C4-2B (cell line): Measurements from ENCODE around the gene FEZF2.

Experiments
- H3K27ac ChIP-seq: fragments of 450-650 bp; 2 replicates; pipeline ENCODE4 v1.5.1; 2017
- ZFX ChIP-seq: fragments of 450-650 bp; IDR thresholded peaks from 2 replicates; pipeline ENCODE4 v1.6.1; 2017
- TF ChIP-seq, protein P1 (sequence below): fragments of 450-650 bp; conservative IDR thresholded peaks from 2 replicates; pipeline ENCODE4 v1.5.1; 2017; ENCODE audit warnings: mild to moderate bottlenecking

Gene FEZF2

DNA sequence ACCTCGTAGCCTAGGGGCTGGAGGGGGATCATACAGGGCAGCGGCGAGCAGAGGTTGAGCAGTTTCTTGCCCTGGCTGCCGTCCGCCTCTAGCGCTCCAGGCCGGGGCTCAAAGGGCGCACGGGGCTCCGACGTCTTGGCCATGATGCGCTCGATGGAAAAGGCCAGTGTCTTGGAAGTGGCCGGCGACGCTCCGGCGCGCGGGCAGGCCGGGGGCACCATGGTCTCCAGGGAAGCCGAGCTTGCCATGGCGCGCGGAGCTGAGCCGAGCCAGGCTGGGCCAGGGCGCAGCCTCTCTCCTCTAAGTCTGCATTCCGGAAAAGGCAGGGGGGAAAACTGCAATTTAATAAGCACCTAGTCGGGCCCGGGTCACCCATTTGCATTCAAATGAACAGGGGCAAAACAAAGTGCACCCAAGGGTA, 719 bp downstream of the FEZF2 start:
- TF ChIP-seq ZFX, result no peak
- TF ChIP-seq, protein P1, sequence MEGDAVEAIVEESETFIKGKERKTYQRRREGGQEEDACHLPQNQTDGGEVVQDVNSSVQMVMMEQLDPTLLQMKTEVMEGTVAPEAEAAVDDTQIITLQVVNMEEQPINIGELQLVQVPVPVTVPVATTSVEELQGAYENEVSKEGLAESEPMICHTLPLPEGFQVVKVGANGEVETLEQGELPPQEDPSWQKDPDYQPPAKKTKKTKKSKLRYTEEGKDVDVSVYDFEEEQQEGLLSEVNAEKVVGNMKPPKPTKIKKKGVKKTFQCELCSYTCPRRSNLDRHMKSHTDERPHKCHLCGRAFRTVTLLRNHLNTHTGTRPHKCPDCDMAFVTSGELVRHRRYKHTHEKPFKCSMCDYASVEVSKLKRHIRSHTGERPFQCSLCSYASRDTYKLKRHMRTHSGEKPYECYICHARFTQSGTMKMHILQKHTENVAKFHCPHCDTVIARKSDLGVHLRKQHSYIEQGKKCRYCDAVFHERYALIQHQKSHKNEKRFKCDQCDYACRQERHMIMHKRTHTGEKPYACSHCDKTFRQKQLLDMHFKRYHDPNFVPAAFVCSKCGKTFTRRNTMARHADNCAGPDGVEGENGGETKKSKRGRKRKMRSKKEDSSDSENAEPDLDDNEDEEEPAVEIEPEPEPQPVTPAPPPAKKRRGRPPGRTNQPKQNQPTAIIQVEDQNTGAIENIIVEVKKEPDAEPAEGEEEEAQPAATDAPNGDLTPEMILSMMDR, result no peak
- H3K27ac ChIP-seq, result no peak overlapping the region

DNA sequence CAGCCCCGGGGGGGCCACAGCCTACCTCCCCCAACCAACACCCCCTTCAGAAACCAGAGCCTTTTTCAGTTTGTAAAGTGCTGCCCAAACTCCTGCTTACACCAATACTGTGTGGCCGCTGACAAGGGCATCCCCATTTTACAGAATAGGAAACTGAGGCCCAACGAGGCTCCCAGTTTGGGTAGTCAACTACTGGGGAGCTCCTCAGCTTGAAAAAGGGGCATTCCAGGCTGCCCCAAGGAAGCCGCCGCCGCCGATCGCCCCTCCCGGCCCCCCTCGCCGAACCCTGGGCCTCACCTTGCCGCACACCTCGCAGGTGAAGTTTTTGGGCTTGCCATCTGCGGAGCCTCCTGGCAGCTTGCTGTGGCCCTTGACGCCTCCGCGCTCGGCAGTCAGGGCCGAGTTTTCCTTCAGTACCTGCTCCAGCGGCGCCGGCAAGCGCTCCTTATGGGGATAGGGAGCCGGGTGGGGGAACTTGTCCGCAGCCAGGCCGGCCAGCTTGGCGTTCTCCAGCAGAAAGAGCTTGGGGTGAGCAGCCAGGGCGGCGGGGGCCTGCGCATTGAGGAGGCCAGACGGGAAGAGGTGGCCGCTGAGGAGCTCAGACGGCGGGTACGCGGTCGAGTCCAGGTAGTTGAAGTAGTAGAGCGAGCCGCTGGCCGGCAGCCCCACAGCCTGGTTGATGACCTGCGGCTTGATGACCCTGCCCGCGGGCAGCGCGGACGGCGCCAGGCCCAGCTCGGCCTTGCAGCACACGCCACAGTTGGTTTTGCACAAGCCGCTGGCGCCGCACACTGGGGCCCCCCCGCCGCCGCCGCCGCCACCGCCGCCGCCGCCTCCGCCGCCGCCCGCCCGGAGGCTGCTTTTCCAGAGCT, 1.4 kb downstream of the FEZF2 start:
- TF ChIP-seq ZFX, result no peak
- TF ChIP-seq, protein P1, result no peak
- H3K27ac ChIP-seq, result no peak overlapping the region

DNA sequence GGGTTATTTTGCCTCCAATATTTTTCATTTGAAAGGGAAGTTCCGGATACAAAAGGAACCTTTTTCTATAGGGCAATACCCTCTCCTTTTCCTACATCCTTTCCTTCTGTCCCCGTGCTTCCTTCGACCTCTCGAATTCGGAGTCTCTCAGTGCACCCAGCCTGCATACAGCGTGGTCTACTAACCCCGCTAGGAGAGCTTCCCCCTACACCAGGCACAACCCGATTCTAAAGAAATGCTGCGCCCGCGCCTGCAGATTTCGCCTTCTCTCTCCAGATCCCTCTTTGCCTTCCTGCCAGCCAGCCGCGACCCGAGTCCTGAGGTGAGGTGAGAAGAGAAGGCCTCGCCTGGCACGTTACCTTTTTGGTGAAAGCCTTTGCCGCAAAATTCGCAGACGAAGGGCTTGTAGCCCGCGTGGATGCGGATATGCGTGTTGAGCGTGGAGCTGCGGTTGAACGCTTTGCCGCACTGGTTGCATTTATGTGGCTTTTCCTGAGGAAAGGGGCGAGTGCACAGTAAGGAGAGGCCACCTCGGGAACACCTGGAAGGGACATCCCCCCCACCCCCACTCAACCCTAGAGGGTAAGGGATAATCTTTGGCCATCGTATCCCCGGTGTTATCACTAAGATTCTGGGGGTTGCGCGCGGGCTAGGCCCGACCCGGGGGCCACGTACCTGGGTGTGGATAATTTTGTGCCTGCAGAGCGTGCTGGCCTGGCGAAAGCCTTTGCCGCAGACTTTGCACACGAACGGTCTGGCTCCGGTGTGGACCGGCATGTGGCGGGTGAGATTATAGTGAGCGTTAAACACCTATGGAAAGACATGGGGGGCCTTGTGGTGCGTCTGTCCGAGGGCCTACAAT, 2.3 kb downstream of the FEZF2 start:
- TF ChIP-seq, protein P1, result no peak
- no peak for TF ChIP-seq ZFX
- H3K27ac ChIP-seq, result no peak overlapping the region

DNA sequence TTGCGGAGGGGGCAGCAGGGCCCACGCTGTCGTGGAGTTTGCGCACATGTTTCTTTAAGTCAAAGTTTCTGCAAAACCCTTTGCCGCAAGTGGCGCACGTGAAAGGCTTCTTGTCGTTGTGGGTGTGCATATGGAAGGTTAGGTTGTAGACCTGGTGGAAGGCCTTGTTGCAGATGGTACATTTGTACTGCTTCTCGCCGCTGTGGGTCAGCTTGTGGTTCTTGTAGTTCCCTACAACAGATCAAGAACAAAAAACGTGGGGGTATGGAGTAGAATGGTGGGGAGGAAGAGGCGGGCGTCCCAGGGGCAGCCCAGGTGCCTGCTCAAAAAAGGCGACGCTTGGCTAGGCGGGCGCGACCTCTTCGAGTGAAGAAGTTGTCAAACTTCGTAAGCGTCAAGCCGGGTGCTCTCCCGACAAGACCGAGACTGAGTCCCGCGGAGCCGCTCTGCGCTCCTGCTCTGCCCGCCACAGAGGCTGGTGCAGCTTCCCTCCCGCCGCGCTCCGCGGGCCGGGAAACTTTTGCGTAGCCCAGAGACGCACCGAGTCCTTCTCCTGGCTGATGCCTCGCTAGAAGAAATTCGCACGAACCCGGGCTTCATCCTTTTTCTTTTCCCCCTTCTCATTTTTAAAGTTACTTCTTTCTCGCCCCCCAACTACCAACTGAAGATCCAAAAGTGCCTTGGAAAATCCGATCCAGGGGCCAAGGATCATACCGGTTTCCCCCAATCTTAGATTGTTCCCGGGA, 3.1 kb downstream of the FEZF2 start:
- no peak overlapping the region for H3K27ac ChIP-seq
- TF ChIP-seq, protein P1, result no peak
- TF ChIP-seq ZFX, result no peak

DNA sequence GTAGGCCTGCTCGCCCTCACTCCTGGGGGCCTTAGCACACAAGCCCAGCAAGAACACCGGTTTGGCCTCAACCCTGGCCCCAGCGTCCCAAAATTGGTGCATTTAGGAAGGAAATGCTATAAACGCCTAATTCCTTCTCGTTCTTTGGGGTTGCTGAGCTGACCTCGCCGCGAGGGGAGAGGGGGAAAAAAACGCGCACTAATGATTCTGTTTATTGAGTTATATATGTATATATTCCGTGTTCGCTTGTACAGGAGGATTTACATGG, 3.9 kb downstream of the FEZF2 start:
- H3K27ac ChIP-seq, result no peak overlapping the region
- TF ChIP-seq, protein P1, result no peak
- TF ChIP-seq ZFX, result no peak

DNA sequence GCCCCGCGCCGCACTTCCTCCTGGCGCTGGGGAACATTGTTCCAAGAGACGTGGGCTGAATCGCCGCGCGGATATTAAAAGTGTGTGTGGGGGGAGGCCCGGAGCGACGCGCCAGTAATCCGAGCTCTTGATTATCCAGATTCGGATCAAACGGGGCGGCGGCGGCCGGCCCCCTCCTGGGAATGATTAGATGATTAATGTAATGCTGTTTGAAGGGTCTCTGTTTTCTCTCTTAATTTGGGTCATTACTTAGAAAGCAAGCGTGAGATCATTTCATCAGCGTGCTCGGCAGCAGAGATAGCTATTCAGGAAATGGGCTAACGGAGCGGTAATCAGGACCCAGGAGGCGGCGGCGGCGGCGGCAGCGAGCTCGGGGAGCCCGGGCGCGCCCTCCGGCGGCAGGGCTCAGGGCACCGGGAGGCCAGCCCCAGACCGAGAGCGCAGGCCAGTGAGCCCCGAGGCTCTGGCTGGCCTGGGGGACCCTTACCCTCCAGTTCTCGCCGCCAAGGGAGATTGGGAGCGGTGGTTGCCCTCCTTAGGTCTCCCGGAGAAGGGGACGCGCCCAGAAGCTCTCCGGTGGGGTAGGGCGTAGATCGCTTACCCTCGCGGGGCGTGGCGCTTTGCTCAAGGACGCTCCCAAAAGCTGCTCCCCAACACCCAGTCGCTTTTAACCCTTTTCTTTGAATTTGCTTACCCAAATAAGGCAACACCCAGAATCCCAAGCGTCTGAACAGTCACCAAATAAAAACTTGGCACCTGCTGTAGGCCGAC, 4.5 kb downstream of the FEZF2 start:
- H3K27ac ChIP-seq, result no peak overlapping the region
- TF ChIP-seq, protein P1, result no peak; the same call in 1 of the 2 replicates
- no peak for TF ChIP-seq ZFX
